Progenitor cell of endocrine pancreas (in vitro differentiated cells): ENCODE data around the gene ARPC3. TPM values are rescaled to one million over a fixed set of nuclear protein-coding genes. Genes with fewer than 3 reads are reported as not detected.
"Not testable (repeated sequence)": the region's sequence is repeated elsewhere in the genome, so short reads cannot be mapped to it uniquely, and the experiment has no call there.

Source experiments
- DNase-seq: peaks from one replicate; pipeline ENCODE4 v3.0.0; 2021; ENCODE audit warnings: low spot score; ENCODE audit not compliant: unreplicated experiment
- H3K27ac Mint-ChIP-seq: 2 replicates; pipeline ENCODE4 v1.8.0; 2021; ENCODE audit warnings: mild to moderate bottlenecking, moderate library complexity, mixed read lengths
- H3K27me3 Mint-ChIP-seq: 2 replicates; pipeline ENCODE4 v1.8.0; 2021; ENCODE audit warnings: mixed read lengths
- H3K36me3 Mint-ChIP-seq: 2 replicates; pipeline ENCODE4 v1.8.0; 2022; ENCODE audit warnings: mixed read lengths; ENCODE audit not compliant: insufficient read depth
- H3K4me1 Mint-ChIP-seq: 2 replicates; pipeline ENCODE4 v1.8.0; 2021; ENCODE audit warnings: low read depth, mixed read lengths
- H3K4me3 Mint-ChIP-seq: 2 replicates; pipeline ENCODE4 v1.8.0; 2021; ENCODE audit warnings: low read depth, mild to moderate bottlenecking, moderate library complexity, mixed read lengths
- H3K9me3 Mint-ChIP-seq: 2 replicates; pipeline ENCODE4 v1.8.0; 2021; ENCODE audit warnings: low read depth, mixed read lengths
- CTCF ChIP-seq: fragments of 200-600 bp; sonication (generic); IDR thresholded peaks from one replicate; pipeline ENCODE4 v1.5.0; 2021; ENCODE audit warnings: antibody characterized with exemption, mild to moderate bottlenecking; ENCODE audit not compliant: unreplicated experiment
- total RNA-seq: library from RNA; stranded (reverse); gene quantifications from 2 replicates; pipeline ENCODE4 v1.2.1, GENCODE V29; 2021

Gene ARPC3
- total RNA-seq, 1 donor from 2014 or later, result 184 TPM

DNA sequence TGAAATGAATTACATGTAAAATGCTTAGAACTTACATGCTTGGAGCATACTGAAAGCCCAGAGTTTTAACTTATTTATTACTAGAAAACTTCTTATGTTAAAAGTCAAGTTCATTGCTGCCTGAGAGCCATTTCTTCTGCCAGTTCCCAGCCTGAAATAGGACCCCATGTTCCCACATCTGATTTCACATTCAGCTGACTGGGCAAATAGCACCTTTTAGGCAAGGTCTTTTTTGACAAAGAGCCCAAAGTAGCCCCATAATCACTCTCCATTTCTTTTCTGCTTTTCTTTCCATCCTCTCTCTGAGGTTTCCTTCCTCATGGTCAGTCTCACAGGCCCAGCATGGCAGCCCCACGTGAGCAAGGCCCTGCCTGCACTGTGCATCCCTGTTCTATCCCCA lies 1.1 kb upstream of the ARPC3 start:
- H3K27ac Mint-ChIP-seq, result no peak overlapping the region
- no peak for TF ChIP-seq CTCF
- no peak for DNase-seq
- peaks cover 9% of the 10 kb centered on the region for H3K36me3 Mint-ChIP-seq
- no peaks in the 10 kb centered on the region for H3K9me3 Mint-ChIP-seq
- no peaks in the 10 kb centered on the region for H3K27me3 Mint-ChIP-seq
- peak overlapping the region; percentile 100 for H3K4me3 Mint-ChIP-seq
- H3K4me1 Mint-ChIP-seq, result peaks cover 10% of the 10 kb centered on the region

DNA sequence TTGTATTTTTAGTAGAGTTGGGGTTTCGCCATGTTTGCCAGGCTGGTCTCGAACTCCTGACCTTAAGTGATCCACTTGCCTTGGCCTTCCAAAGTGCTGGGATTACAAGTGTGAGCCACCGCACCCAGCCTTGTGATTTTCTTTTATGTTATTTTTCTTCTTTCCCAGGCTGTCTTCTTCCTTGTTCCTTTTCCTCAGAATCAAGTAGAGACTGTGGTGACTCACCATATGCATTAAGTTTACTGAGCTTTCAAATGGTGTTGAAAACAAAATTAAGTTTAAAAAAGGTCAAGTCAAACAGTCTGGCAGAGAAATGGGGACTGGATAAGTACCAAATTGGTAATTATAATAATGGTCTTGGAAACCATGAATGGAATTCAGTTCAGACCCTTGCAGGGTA lies 5.7 kb downstream of the ARPC3 start:
- no peaks in the 10 kb centered on the region for H3K27me3 Mint-ChIP-seq
- H3K36me3 Mint-ChIP-seq, result peaks cover 19% of the 10 kb centered on the region
- DNase-seq, result no peak
- no peaks in the 10 kb centered on the region for H3K9me3 Mint-ChIP-seq
- H3K4me1 Mint-ChIP-seq, result peaks cover 7% of the 10 kb centered on the region
- no peak overlapping the region for H3K27ac Mint-ChIP-seq
- no peak for TF ChIP-seq CTCF
- no peak overlapping the region for H3K4me3 Mint-ChIP-seq

DNA sequence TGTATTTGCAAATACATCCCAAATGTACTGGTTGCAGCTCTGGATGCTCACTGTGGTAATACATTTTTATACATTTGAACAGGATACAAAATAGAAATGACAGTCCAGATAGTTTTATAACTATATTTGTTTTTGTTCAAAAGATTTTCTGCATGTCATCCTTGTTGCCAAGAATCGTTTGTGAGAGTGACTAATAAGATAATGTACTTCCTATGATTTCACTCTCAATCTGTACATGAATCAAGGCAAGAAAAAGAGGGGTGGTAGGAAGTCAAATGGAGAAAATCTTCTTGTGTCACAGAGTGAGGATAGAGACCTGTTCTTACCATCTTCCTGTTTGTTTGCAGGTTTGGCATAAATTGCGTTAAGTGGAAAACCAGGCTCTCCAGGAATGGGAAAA lies 13.9 kb downstream of the ARPC3 start:
- H3K27ac Mint-ChIP-seq, result no peak overlapping the region
- DNase-seq, result no peak
- no peak overlapping the region for H3K4me3 Mint-ChIP-seq
- no peaks in the 10 kb centered on the region for H3K27me3 Mint-ChIP-seq
- H3K36me3 Mint-ChIP-seq, result peaks cover 21% of the 10 kb centered on the region
- no peak for TF ChIP-seq CTCF
- H3K9me3 Mint-ChIP-seq, result no peaks in the 10 kb centered on the region
- no peaks in the 10 kb centered on the region for H3K4me1 Mint-ChIP-seq

- H3K4me3 Mint-ChIP-seq, result no peak overlapping the region
- DNase-seq, result no peak
- no peaks in the 10 kb centered on the region for H3K9me3 Mint-ChIP-seq
- no peaks in the 10 kb centered on the region for H3K27me3 Mint-ChIP-seq
- H3K4me1 Mint-ChIP-seq, result no peaks in the 10 kb centered on the region
- TF ChIP-seq CTCF, result no peak
- no peak overlapping the region for H3K27ac Mint-ChIP-seq
- H3K36me3 Mint-ChIP-seq, result peaks cover 11% of the 10 kb centered on the region
These were observed 18.1 kb downstream of the ARPC3 start for GRCh38 chr12:110431957-110432587.

DNA sequence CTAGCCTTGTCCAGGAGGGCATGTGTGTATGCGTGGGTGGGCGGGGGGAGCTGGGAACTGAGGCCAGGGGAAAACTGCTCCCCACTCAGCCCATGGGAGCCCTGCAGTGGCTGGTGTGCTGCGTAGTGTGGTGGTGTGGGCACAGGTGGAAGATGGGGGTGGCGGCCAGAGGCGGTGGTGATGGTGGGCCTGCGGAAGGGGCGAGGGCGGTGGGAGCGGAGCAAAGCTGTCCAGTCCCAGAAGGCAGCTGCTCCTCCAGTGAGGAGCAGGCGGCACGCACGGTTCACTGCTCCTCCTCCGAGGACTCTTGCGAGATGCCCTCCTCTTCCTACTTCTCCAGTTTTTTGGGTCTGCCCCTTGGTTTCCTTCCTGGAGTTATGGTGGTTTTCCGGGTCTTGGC lies 20.5 kb downstream of the ARPC3 start:
- H3K36me3 Mint-ChIP-seq, H3K27ac Mint-ChIP-seq, H3K9me3 Mint-ChIP-seq, H3K27me3 Mint-ChIP-seq, H3K4me1 Mint-ChIP-seq, H3K4me3 Mint-ChIP-seq, DNase-seq: not testable (repeated sequence)

GRCh38 chr12:110426406-110426805 lies 23.7 kb downstream of the ARPC3 start:
- Mint-ChIP-seq H3K4me1 (peaks cover 2% of the 10 kb centered on the region), H3K27me3 (no peaks in the 10 kb centered on the region), H3K27ac (no peak overlapping the region), H3K4me3 (no peak overlapping the region), H3K9me3 (no peaks in the 10 kb centered on the region), H3K36me3 (no peaks in the 10 kb centered on the region)
- DNase-seq, result no peak
- no peak for TF ChIP-seq CTCF
